GM12875 (cell line): ENCODE data around the gene INSIG1.
A peak's percentile ranks its signal among the peaks of the same experiment; 100 is the strongest.

Experiments used
- H3K4me3 ChIP-seq: one replicate; pipeline ENCODE4 v1.5.1; 2011; ENCODE audit warnings: low read depth, low read length, control low read depth
- TF ChIP-seq, protein P1 (sequence below): IDR thresholded peaks from 2 replicates; pipeline ENCODE4 v1.5.1; 2011; ENCODE audit warnings: low read depth, mild to moderate bottlenecking, control low read depth, inconsistent platforms, low read length, moderate library complexity, borderline replicate concordance; ENCODE audit not compliant: insufficient read depth

INSIG1 gene

DNA sequence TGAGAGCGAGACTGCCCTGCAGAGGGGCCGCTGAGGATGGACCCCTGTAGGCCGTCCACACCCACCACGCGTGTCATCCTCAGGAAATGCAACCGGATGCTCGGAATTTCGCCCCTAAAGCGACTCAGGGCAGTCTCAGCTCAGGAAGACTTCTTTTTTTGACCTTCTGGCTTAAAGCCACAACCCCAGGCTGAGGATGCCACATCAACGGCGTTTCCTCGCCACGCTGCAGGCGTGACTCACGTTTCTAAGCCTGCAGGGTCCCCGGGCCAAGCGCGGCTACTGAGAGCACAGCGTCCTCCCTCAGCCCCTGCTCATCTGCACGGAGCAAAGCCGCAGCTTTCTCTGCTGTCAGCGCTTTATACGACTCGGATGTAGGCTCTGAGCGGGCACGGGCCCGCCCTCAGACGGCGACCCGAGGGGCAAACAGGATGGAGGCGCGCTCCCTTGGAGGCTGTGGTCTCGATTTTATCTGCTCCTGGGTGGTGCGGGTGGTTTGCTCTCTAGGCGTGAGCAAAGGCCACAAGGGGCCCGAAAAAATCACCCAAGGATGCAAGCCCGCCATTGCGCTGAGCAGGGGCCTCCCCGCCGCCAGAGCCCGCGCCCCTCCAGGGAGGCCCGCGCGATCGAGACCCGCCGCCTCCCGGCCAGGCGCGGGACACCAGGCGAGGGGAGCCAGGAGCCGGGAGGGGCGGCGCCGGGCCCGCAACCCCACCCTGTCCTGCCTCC lies 726 bp upstream of the INSIG1 start:
- H3K4me3 ChIP-seq = peak overlapping the region; percentile 85
- TF ChIP-seq, protein P1, sequence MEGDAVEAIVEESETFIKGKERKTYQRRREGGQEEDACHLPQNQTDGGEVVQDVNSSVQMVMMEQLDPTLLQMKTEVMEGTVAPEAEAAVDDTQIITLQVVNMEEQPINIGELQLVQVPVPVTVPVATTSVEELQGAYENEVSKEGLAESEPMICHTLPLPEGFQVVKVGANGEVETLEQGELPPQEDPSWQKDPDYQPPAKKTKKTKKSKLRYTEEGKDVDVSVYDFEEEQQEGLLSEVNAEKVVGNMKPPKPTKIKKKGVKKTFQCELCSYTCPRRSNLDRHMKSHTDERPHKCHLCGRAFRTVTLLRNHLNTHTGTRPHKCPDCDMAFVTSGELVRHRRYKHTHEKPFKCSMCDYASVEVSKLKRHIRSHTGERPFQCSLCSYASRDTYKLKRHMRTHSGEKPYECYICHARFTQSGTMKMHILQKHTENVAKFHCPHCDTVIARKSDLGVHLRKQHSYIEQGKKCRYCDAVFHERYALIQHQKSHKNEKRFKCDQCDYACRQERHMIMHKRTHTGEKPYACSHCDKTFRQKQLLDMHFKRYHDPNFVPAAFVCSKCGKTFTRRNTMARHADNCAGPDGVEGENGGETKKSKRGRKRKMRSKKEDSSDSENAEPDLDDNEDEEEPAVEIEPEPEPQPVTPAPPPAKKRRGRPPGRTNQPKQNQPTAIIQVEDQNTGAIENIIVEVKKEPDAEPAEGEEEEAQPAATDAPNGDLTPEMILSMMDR = peak; percentile 30

DNA sequence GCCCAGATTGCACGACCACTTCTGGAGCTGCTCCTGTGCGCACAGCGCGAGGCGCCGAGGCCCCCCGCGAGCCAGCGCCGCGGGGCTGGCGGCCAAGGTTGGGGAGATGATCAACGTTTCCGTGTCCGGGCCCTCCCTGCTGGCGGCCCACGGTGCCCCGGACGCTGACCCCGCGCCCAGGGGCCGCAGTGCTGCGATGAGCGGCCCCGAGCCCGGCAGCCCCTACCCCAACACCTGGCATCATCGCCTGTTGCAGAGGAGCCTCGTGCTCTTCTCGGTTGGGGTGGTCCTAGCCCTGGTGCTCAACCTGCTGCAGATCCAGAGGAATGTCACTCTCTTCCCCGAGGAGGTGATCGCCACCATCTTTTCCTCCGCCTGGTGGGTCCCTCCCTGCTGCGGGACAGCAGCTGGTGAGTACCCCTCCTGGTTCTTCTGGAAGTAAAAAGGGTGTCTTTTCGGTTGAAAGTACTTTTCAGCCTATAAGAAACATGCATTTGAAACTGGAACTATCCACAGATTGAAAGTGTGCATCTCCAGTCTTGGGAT lies 683 bp downstream of the INSIG1 start:
- TF ChIP-seq, protein P1 = no peak
- peak overlapping the region; percentile 65 for H3K4me3 ChIP-seq

GRCh38 chr7:155298834-155299534 lies 1.3 kb downstream of the INSIG1 start:
- peak overlapping the region; percentile 65 for H3K4me3 ChIP-seq
- TF ChIP-seq, protein P1 = no peak

GRCh38 chr7:155299535-155300202 lies 2.0 kb downstream of the INSIG1 start:
- TF ChIP-seq, protein P1 = no peak

DNA sequence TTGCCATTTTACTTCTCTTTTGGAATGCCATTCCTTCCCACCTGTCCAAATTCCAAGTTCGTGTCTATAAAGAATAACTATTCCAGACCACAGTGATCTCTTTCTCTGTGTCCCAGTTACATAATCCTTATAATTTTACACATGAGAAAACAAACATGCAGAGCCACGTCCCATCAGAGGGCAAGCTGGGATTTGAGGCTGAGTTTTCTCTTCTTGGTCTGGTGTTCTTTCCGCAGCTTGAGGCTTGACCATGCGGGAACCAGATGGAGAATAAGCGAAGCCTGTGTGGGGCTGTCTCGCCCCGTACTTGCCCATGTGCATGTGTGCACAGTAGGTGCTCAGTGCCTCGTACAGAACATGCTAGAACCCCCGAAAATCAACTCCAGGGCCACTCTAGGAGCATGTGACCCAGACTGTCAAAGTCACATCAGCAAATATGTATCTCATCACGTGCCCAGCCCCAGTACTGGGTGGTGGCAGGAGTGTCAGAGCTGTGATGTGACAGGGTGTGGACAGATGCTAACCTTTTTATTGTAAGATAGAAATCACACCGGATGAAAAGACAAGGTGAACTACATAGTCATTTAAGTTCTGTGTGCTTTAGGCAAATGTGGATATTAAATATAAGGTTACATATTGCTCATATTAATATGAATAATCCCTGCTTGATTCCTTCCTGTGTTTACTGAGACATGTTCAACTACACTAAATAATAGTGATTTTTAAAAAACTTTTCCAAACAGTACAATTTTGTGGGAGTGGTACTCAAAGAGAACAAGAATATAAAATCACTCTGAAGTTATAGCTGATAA lies 3.2 kb downstream of the INSIG1 start:
- H3K4me3 ChIP-seq = peak overlapping the region; percentile 6
- TF ChIP-seq, protein P1 = no peak

More at GRCh38 chr7:155299535-155300202, 2.0 kb downstream of the INSIG1 start:
- H3K4me3 ChIP-seq = peak overlapping the region; percentile 65

- TF ChIP-seq, protein P1 = no peak
Observed at GRCh38 chr7:155303039-155303593, 5.4 kb downstream of the INSIG1 start.

More at GRCh38 chr7:155303039-155303593, 5.4 kb downstream of the INSIG1 start:
- H3K4me3 ChIP-seq = no peak overlapping the region
